Activated CD8-positive, alpha-beta T cell treated with anti-CD3 and anti-CD28 coated beads for 36 hours (primary cell): Measurements from ENCODE around the gene CXCR6. TPM values are rescaled to one million over a fixed set of nuclear protein-coding genes. Genes with fewer than 3 reads are reported as not detected.

Experiments used
- ATAC-seq: fragments of 200-7000 bp; cut with Tn5 transposase; one replicate; pipeline ENCODE4 v1.10.0; 2021; ENCODE audit warnings: mild to moderate bottlenecking, moderate library complexity
- CTCF ChIA-PET: fragments of 350-600 bp; sonication (Branson Sonifier 250); formaldehyde crosslinking; loops from one replicate; lab custom pipeline; 2021; ENCODE audit warnings: antibody characterized with exemption; lab: Charles Lee
- POLR2A ChIA-PET: fragments of 350-600 bp; sonication (Branson Sonifier 250); formaldehyde crosslinking; loops from one replicate; lab custom pipeline; 2021; ENCODE audit warnings: antibody characterized with exemption; lab: Charles Lee
- DNase-seq: peaks from one replicate; pipeline ENCODE4 v3.0.0-alpha.2; 2020
- H3K27ac Mint-ChIP-seq: one replicate; pipeline ENCODE4 v1.8.0; 2021; ENCODE audit warnings: mild to moderate bottlenecking, mixed read lengths
- H3K27me3 Mint-ChIP-seq: one replicate; pipeline ENCODE4 v1.8.0; 2021; ENCODE audit warnings: mixed read lengths
- H3K36me3 Mint-ChIP-seq: one replicate; pipeline ENCODE4 v1.8.0; 2021; ENCODE audit warnings: low read depth, mixed read lengths
- H3K4me1 Mint-ChIP-seq: one replicate; pipeline ENCODE4 v1.8.0; 2021; ENCODE audit warnings: low read depth, mixed read lengths
- H3K4me3 Mint-ChIP-seq: one replicate; pipeline ENCODE4 v1.8.0; 2021; ENCODE audit warnings: mild to moderate bottlenecking, moderate library complexity, mixed read lengths
- H3K9me3 Mint-ChIP-seq: one replicate; pipeline ENCODE4 v1.8.0; 2021; ENCODE audit warnings: mixed read lengths
- CTCF ChIP-seq: fragments of 200-600 bp; IDR thresholded peaks from one replicate; pipeline ENCODE4 v1.8.0; 2022; ENCODE audit warnings: antibody characterized with exemption, mild to moderate bottlenecking
- intact Hi-C: fragments of 100-400 bp; cut with micrococcal nuclease; formaldehyde crosslinking; loops from one replicate; pipeline ENCODE4 v1.10.0; 2022
- total RNA-seq, 2 experiments: library from RNA; stranded (reverse); gene quantifications; one replicate each; pipeline ENCODE4 v1.2.3, GENCODE V29; 2021

Gene CXCR6
- total RNA-seq, 2 experiments from 2014 or later, result 3.2 to 3.4 TPM

GRCh38 chr3:45986303-45986982 lies 43.2 kb downstream of the CXCR6 start:
- TF ChIP-seq CTCF, result no peak
- DNase-seq, result no peak
- no peaks in the 10 kb centered on the region for H3K9me3 Mint-ChIP-seq
- peaks cover 72% of the 10 kb centered on the region for H3K4me1 Mint-ChIP-seq
- ATAC-seq, result no peak
- ChIA-PET POLR2A (no interaction called here), CTCF (interaction anchor here (1.9 kb wide), 1 partner anchor 22 kb away, joined by 4 read pairs; no protein-coding TSS in a partner anchor)
- H3K36me3 Mint-ChIP-seq, result peaks cover 49% of the 10 kb centered on the region
- intact Hi-C loops, result no loop called here
- no peaks in the 10 kb centered on the region for H3K27me3 Mint-ChIP-seq
- H3K27ac Mint-ChIP-seq, result peak overlapping the region; percentile 45
- no peak overlapping the region for H3K4me3 Mint-ChIP-seq

- intact Hi-C loops, result no loop called here
- Mint-ChIP-seq H3K27ac (peak overlapping the region; percentile 70), H3K9me3 (no peaks in the 10 kb centered on the region), H3K27me3 (no peaks in the 10 kb centered on the region), H3K36me3 (peaks cover 48% of the 10 kb centered on the region), H3K4me3 (no peak overlapping the region), H3K4me1 (peaks cover 71% of the 10 kb centered on the region)
- DNase-seq (no peak), ATAC-seq (no peak)
- POLR2A ChIA-PET, result interaction anchor here (0.5 to 1.7 kb wide), 5 partner anchors 11 to 135 kb away, joined by 3 to 8 read pairs (median 3); no protein-coding TSS in a partner anchor
- CTCF ChIA-PET, result interaction anchor here (0.6 to 1.9 kb wide), 3 partner anchors 23 to 146 kb away, joined by 3 to 4 read pairs (median 4); partner anchors contain the start of gene LZTFL1
- no peak for TF ChIP-seq CTCF
Measured at GRCh38 chr3:45987368-45988291, 44.4 kb downstream of the CXCR6 start.

- ATAC-seq, result no peak
- Mint-ChIP-seq H3K9me3 (no peaks in the 10 kb centered on the region), H3K36me3 (peaks cover 47% of the 10 kb centered on the region), H3K27me3 (no peaks in the 10 kb centered on the region), H3K4me3 (no peak overlapping the region), H3K27ac (peak overlapping the region; percentile 70), H3K4me1 (peaks cover 74% of the 10 kb centered on the region)
- ChIA-PET POLR2A (interaction anchor here (1.1 to 1.7 kb wide), 3 partner anchors 12 to 96 kb away, joined by 3 to 8 read pairs (median 5); no protein-coding TSS in a partner anchor), CTCF (interaction anchor here (0.6 to 0.8 kb wide), 2 partner anchors 27 to 49 kb away, joined by 3 to 4 read pairs; no protein-coding TSS in a partner anchor)
- DNase-seq, result no peak
- intact Hi-C loops, result no loop called here
- no peak for TF ChIP-seq CTCF
Measured at GRCh38 chr3:45988362-45988761, 45.1 kb downstream of the CXCR6 start.

GRCh38 chr3:45988804-45989203 lies 45.5 kb downstream of the CXCR6 start:
- peaks cover 75% of the 10 kb centered on the region for H3K4me1 Mint-ChIP-seq
- no peak for TF ChIP-seq CTCF
- peaks cover 43% of the 10 kb centered on the region for H3K36me3 Mint-ChIP-seq
- intact Hi-C loops, result no loop called here
- H3K4me3 Mint-ChIP-seq, result no peak overlapping the region
- ChIA-PET POLR2A (interaction anchor here (1.1 to 1.7 kb wide), 3 partner anchors 9 to 22 kb away, joined by 3 to 8 read pairs (median 4); no protein-coding TSS in a partner anchor), CTCF (interaction anchor here (0.6 to 6.2 kb wide), 3 partner anchors 7 to 50 kb away, joined by 3 to 34 read pairs (median 4); no protein-coding TSS in a partner anchor)
- no peaks in the 10 kb centered on the region for H3K27me3 Mint-ChIP-seq
- H3K27ac Mint-ChIP-seq, result peak overlapping the region; percentile 80
- peak; percentile 48 for ATAC-seq
- no peak for DNase-seq
- H3K9me3 Mint-ChIP-seq, result no peaks in the 10 kb centered on the region
